HG03066 (cell line): ENCODE data around the gene EFNA3.

ENCODE experiments used
- ATAC-seq: cut with Tn5 transposase; IDR thresholded peaks from one replicate; pipeline ENCODE4 v1.9.1; 2021; ENCODE audit warnings: low read depth; ENCODE audit not compliant: unreplicated experiment

EFNA3 gene

GRCh38 chr1:155128755-155129473 lies 50.3 kb downstream of the EFNA3 start:
- no peak for ATAC-seq

GRCh38 chr1:155130272-155131006 lies 51.8 kb downstream of the EFNA3 start:
- ATAC-seq = no peak

- ATAC-seq = no peak
Observed at GRCh38 chr1:155131285-155131684, 52.6 kb downstream of the EFNA3 start.

GRCh38 chr1:155131856-155132255 lies 53.2 kb downstream of the EFNA3 start:
- ATAC-seq = no peak

GRCh38 chr1:155133799-155134281 lies 55.2 kb downstream of the EFNA3 start:
- ATAC-seq = no peak

- ATAC-seq = no peak
Observed at GRCh38 chr1:155134322-155134721, 55.7 kb downstream of the EFNA3 start.

GRCh38 chr1:155134880-155135414 lies 56.3 kb downstream of the EFNA3 start:
- ATAC-seq = no peak

GRCh38 chr1:155135415-155136028 lies 56.9 kb downstream of the EFNA3 start, which contains the start of gene SLC50A1:
TSS of gene SLC50A1 (plus strand) at chr1:155135852. CDS start at chr1:155135912, 60 bp downstream.
- peak; percentile 74 for ATAC-seq

- ATAC-seq = no peak
Observed at GRCh38 chr1:155136748-155137147, 58.1 kb downstream of the EFNA3 start.
